ENCODE measurements around the gene HCFC1R1. TPM values are rescaled to one million over a fixed set of nuclear protein-coding genes. Genes with fewer than 3 reads are reported as not detected.
"Not testable (repeated sequence)": the region's sequence is repeated elsewhere in the genome, so short reads cannot be mapped to it uniquely, and the experiment has no call there.

HCFC1R1 gene, protein sequence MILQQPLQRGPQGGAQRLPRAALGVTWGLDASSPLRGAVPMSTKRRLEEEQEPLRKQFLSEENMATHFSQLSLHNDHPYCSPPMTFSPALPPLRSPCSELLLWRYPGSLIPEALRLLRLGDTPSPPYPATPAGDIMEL
- total RNA-seq: 10 to 100 TPM; 38.1 to 42.6 TPM

DNA sequence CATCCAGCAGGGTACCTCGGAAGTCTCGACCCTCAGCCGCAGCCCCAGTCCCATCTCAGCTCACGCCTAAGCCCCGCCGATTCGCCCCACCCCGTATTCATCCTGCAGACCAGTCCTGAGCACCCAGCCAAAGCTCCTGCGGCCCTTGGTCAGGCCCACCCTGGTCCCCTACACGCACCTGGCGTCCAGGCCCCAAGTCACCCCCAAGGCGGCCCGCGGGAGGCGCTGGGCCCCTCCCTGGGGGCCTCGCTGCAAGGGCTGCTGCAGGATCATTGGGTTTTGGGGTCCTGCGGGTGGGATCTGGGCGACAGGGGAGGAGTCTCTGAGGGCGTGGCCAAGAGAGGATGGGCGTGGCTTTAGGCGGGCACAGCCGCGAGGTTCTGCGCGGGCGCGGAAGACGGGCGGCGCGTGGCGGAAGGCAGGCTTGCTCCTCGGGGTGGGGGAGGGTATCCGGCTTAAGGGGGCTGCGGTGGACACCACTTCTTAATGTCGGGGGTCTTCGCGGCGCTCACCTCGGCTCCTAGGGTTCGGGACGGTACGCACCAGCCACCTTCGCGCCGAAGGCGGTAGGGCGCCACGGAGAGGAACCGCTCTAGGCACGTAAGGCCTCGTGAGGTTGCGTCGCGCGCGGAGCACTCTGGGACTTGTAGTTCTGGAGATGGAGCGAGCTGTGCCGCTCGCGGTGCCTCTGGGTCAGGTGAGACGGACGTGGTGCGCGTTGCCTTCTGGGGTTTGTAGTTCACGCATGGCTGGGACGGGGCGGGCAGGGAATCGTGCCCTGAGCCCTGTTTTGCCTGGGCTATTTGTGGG is at the start of gene HCFC1R1, which contains the start of gene THOC6:
TSS of gene HCFC1R1 (minus strand) at position 274 of the 810 bp plus-strand sequence. CDS start at position 273, 1 bp downstream.
TSS of gene THOC6 (plus strand) at position 367 of the 810 bp plus-strand sequence. CDS start at position 659, 292 bp downstream.
- H3K27me3 Mint-ChIP-seq: peaks cover 9% of the 10 kb centered on the region
- DNase-seq: peak; percentile 95
- POLR2A ChIA-PET: interaction anchor here (0.7 to 2.2 kb wide), 9 partner anchors 16 to 141 kb away, joined by 3 to 9 read pairs (median 4); partner anchors contain the start of genes FLYWCH2, PKMYT1 and ZNF213
- peak; percentile 79 for ATAC-seq (ENCODE audit: low read depth)
- H3K4me1 Mint-ChIP-seq: peaks cover 37% of the 10 kb centered on the region
- H3K4me3 Mint-ChIP-seq: peak within 1 kb of the TSS; percentile 87
- H3K36me3 Mint-ChIP-seq: peaks cover 10% of the 10 kb centered on the region
- H3K9me3 Mint-ChIP-seq: no peaks in the 10 kb centered on the region
- peak within 1 kb of the TSS; percentile 87 for H3K27ac Mint-ChIP-seq

DNA sequence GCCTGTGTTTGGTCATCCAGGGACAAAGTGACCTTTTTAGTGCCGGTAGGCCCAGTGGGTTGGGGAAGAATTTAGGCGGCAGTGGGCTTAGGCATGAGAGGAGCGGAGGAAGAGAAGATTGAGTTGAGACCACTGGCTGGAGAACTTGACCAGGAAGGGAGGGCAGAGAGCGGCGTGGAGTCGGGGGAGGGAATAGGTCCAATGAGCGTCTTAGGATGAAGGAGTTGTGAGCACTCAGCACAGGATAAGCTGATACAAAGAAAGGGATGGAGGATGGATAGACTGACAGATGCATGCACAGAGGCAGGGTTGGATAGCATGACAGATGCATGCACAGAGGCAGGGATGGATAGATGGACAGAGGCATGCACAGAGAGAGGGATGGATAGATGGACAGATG is 49.7 kb upstream of the HCFC1R1 start:
- peaks cover 81% of the 10 kb centered on the region for H3K4me1 Mint-ChIP-seq
- DNase-seq: peak; percentile 48
- H3K4me3 Mint-ChIP-seq: peak overlapping the region; percentile 83
- POLR2A ChIA-PET: interaction anchor here (1.6 to 6.1 kb wide), 9 partner anchors 8 to 56 kb away, joined by 3 to 143 read pairs (median 31); partner anchors contain the start of gene IL32
- no peak for ATAC-seq (ENCODE audit: low read depth)
- peaks cover 36% of the 10 kb centered on the region for H3K36me3 Mint-ChIP-seq
- H3K9me3 Mint-ChIP-seq: peaks cover 3% of the 10 kb centered on the region
- no peaks in the 10 kb centered on the region for H3K27me3 Mint-ChIP-seq
- H3K27ac Mint-ChIP-seq: peak overlapping the region; percentile 98

DNA sequence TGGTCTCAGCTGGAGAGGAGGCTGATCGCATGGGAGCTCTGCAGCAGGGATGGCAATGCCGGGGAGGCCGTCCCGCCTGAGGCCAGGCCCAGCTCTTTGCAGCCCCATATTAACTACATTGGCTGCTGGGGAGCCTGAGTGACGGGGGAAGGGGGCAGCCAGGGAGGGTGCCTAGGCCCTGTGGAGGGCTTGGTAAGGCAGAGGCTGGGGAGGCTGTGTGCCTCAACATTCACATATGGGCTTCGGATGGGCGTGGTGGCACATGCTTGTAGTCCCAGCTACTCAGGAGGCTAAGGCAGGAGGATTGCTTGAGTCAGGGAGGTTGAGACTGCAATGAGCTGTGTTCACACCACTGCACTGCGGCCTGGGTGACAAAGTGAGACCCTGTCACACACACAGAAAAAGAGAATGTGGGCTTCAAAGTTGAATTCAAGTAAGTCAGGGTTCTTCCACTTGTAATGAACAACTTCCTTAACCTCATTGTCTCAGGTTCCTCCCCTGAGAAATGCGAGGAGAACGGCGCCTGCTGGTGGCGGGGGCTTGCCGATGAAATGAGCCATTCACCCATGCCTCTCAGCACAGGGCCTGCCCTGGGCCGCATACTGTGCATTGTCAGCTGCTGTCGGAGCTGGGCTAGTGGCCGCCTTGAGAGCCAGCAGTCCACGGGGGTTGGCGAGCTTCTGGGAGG is 49.0 kb upstream of the HCFC1R1 start:
- Mint-ChIP-seq H3K4me1 (peaks cover 78% of the 10 kb centered on the region), H3K27ac (peak overlapping the region; percentile 98), H3K4me3 (peak overlapping the region; percentile 83), H3K36me3 (peaks cover 38% of the 10 kb centered on the region)
- not testable (repeated sequence) for H3K27me3 Mint-ChIP-seq, H3K9me3 Mint-ChIP-seq
- peak; percentile 34 for ATAC-seq (ENCODE audit: low read depth)
- POLR2A ChIA-PET: interaction anchor here (1.6 to 6.1 kb wide), 6 partner anchors 7 to 57 kb away, joined by 3 to 143 read pairs (median 37); partner anchors contain the start of gene IL32
- DNase-seq: peak; percentile 72

DNA sequence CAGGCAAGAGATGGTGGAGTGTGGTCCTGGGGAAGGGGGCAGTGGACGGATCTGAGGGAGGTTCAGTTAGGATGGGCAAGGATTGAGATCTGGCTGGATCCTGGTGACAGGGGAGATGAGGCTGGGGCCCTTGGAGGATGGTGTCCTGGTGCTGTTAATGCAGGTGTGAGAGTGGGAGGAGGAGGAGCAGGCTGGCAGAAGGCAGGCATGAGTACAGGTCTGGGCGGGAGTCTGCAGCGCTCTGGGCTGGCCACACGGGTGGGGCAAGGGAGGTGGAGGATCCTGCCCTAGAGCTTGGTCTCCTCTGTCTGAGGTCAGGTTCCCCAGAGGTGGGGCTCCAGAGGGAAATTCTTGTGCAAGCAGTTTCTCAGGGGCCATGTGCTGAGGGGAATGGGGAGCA is 48.4 kb upstream of the HCFC1R1 start:
- ATAC-seq (ENCODE audit: low read depth) (peak; percentile 19), DNase-seq (peak; percentile 58)
- Mint-ChIP-seq H3K4me3 (peak overlapping the region; percentile 67), H3K27ac (peak overlapping the region; percentile 98), H3K36me3 (peaks cover 41% of the 10 kb centered on the region), H3K4me1 (peaks cover 76% of the 10 kb centered on the region)
- not testable (repeated sequence) for H3K27me3 Mint-ChIP-seq, H3K9me3 Mint-ChIP-seq
- POLR2A ChIA-PET: interaction anchor here (6.1 kb wide), 1 partner anchor 13 kb away, joined by 89 read pairs; no protein-coding TSS in a partner anchor

DNA sequence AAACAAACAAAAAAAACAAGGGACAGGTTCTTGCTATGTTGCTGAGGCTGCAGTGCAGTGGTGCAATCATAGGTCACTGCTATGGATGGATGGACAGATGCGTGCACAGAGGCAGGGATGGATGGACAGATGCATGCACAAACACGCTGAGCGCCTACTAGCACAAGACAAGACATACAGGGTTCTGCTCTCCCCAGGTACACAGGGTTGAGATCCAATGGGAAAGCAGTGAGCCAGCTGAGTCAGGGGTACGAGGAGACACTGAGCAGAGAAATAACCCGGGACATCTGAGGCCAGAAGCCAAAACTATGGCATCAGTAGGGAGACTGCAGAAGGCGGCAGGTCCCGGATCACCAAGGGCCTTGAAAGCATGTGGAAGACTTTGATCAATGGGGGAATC is 47.9 kb upstream of the HCFC1R1 start:
- DNase-seq (peak; percentile 35), ATAC-seq (ENCODE audit: low read depth) (no peak)
- Mint-ChIP-seq H3K27me3 (no peaks in the 10 kb centered on the region), H3K4me3 (peak overlapping the region; percentile 67), H3K9me3 (no peaks in the 10 kb centered on the region), H3K27ac (peak overlapping the region; percentile 98), H3K36me3 (peaks cover 43% of the 10 kb centered on the region), H3K4me1 (peaks cover 72% of the 10 kb centered on the region)
- POLR2A ChIA-PET: interaction anchor here (0.5 to 8.7 kb wide), 6 partner anchors 12 to 57 kb away, joined by 3 to 93 read pairs (median 4); partner anchors contain the start of gene TNFRSF12A

DNA sequence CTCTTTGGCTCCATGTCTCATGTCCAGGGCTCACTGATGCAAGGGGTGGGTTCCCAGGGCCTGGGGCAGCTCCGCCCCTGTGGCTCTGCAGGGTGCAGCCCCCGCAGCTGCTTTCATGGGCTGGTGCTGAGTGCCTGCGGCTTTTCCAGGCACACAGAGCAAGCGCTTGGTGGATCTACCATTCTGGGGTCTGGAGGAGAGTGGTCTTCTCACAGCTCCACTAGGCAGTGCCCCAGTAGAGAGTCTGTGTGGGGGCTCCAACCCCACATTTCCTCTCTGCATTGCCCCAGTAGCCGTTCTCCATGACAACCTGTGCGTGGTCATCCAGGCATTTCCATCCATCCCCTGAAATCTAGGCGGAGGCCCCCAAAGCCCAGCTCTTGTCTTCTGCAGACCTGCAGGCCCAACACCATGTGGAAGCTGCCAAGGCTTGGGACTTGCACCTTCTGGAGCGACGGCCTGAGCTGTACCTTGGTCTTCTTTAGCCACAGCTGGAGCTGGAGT is 46.9 kb upstream of the HCFC1R1 start:
- Mint-ChIP-seq H3K27me3 (no peaks in the 10 kb centered on the region), H3K9me3 (no peaks in the 10 kb centered on the region), H3K4me3 (peak overlapping the region; percentile 99), H3K36me3 (peaks cover 52% of the 10 kb centered on the region), H3K4me1 (peaks cover 64% of the 10 kb centered on the region), H3K27ac (peak overlapping the region; percentile 98)
- POLR2A ChIA-PET: interaction anchor here (0.9 to 8.7 kb wide), 10 partner anchors 10 to 88 kb away, joined by 3 to 93 read pairs (median 4); partner anchors contain the start of gene TNFRSF12A
- ATAC-seq (ENCODE audit: low read depth) (no peak), DNase-seq (peak; percentile 43)

DNA sequence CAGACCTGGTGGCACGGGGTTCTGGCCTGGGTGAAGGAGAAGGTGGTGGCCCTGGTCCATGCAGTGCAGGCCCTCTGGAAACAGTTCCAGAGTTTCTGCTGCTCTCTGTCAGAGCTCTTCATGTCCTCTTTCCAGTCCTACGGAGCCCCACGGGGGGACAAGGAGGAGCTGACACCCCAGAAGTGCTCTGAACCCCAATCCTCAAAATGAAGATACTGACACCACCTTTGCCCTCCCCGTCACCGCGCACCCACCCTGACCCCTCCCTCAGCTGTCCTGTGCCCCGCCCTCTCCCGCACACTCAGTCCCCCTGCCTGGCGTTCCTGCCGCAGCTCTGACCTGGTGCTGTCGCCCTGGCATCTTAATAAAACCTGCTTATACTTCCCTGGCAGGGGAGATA is 45.4 kb upstream of the HCFC1R1 start:
- Mint-ChIP-seq H3K4me1 (peaks cover 59% of the 10 kb centered on the region), H3K36me3 (peaks cover 54% of the 10 kb centered on the region), H3K27ac (peak overlapping the region; percentile 98), H3K4me3 (peak overlapping the region; percentile 99)
- DNase-seq; ATAC-seq (ENCODE audit: low read depth); H3K27me3 Mint-ChIP-seq; H3K9me3 Mint-ChIP-seq: not testable (repeated sequence)
- POLR2A ChIA-PET: interaction anchor here (1.3 to 8.7 kb wide), 7 partner anchors 6 to 58 kb away, joined by 3 to 143 read pairs (median 7); partner anchors contain the start of gene MMP25

DNA sequence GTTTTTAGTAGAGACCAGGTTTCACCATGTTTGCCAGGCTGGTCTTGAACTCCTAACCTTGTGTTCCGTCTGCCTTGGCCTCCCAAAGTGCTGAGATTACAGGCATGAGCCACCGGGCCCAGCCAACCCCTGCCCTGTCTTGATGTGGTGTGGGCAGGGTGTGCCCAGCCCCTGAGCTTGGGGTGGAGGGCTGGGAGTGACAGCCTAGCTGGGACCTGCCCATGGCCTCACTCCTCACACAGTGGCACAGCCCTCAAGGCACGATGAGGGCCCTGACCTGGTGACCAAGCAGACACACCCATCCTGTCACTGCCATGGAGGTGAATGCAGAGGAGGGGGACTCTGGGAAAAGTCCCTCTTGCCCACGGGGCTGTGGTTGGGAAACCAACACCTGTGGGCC is 44.7 kb upstream of the HCFC1R1 start:
- peaks cover 57% of the 10 kb centered on the region for H3K4me1 Mint-ChIP-seq
- H3K9me3 Mint-ChIP-seq: no peaks in the 10 kb centered on the region
- peak overlapping the region; percentile 99 for H3K4me3 Mint-ChIP-seq
- POLR2A ChIA-PET: interaction anchor here (1.3 to 8.7 kb wide), 6 partner anchors 7 to 67 kb away, joined by 6 to 143 read pairs (median 51); partner anchors contain the start of genes MMP25 and ZNF213
- H3K27me3 Mint-ChIP-seq: no peaks in the 10 kb centered on the region
- H3K27ac Mint-ChIP-seq: peak overlapping the region; percentile 98
- ATAC-seq (ENCODE audit: low read depth): no peak
- peak; percentile 43 for DNase-seq
- H3K36me3 Mint-ChIP-seq: peaks cover 50% of the 10 kb centered on the region

DNA sequence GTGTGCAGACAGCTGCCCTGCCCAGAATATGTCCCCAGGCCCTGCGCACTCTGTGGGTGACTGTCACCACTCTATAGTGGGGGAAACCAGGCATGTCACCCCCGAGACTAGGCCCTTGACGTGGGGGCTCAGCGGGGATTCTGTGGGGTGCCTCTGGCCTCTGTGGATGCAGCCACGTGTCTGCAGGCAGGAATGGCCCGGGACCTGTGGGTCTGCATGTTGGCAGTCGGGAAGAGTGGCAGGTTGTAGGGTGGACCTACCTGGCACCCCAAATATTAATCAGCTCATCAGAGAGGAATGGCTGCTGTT is 42.7 kb upstream of the HCFC1R1 start:
- Mint-ChIP-seq H3K36me3 (peaks cover 50% of the 10 kb centered on the region), H3K27me3 (no peaks in the 10 kb centered on the region), H3K4me1 (peaks cover 51% of the 10 kb centered on the region), H3K4me3 (peak overlapping the region; percentile 98), H3K27ac (peak overlapping the region; percentile 98), H3K9me3 (no peaks in the 10 kb centered on the region)
- no peak for ATAC-seq (ENCODE audit: low read depth)
- POLR2A ChIA-PET: interaction anchor here (0.6 to 8.7 kb wide), 17 partner anchors 9 to 150 kb away, joined by 3 to 143 read pairs (median 11); partner anchors contain the start of gene ZSCAN10
- DNase-seq: no peak

DNA sequence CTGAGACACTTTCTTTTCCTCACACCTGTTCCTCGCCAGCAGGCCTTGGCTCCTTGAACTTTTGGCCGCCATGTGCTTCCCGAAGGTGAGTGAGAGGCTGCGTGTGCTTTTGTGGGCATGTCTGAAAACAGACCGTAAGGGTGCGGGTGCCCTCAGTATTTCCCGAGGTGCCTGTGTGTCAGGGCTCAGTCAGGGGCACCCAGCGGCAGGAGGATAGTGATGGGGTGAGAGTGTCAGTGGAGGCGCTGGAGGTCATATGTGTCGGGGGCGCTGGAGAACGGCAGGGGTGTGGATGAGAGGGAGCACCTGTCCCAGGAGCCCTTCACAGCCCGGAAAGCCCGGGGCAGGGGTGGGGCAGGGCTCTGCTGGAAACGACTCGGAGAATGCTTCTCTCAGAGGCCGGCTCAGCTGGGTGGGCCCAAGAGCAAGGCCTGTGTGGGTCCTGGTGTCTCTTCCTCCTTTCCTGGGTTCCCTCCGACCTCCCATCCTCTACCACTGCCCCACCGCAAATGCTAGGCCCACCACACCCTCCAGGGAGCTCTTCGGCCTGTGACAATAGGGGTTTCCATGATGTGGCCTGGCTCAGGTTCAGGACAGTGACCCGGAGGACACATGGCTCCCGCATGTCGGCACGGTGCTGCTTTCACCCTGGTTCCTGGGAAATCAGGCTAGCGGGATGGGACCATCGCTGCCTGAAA is 42.1 kb upstream of the HCFC1R1 start:
- DNase-seq (no peak), ATAC-seq (ENCODE audit: low read depth) (peak; percentile 9)
- Mint-ChIP-seq H3K4me1 (peaks cover 48% of the 10 kb centered on the region), H3K27ac (peak overlapping the region; percentile 98), H3K27me3 (no peaks in the 10 kb centered on the region), H3K36me3 (peaks cover 50% of the 10 kb centered on the region), H3K9me3 (no peaks in the 10 kb centered on the region), H3K4me3 (peak overlapping the region; percentile 98)
- POLR2A ChIA-PET: interaction anchor here (0.6 to 8.7 kb wide), 19 partner anchors 9 to 150 kb away, joined by 3 to 143 read pairs (median 11); partner anchors contain the start of genes TNFRSF12A, ZNF213 and ZSCAN10

DNA sequence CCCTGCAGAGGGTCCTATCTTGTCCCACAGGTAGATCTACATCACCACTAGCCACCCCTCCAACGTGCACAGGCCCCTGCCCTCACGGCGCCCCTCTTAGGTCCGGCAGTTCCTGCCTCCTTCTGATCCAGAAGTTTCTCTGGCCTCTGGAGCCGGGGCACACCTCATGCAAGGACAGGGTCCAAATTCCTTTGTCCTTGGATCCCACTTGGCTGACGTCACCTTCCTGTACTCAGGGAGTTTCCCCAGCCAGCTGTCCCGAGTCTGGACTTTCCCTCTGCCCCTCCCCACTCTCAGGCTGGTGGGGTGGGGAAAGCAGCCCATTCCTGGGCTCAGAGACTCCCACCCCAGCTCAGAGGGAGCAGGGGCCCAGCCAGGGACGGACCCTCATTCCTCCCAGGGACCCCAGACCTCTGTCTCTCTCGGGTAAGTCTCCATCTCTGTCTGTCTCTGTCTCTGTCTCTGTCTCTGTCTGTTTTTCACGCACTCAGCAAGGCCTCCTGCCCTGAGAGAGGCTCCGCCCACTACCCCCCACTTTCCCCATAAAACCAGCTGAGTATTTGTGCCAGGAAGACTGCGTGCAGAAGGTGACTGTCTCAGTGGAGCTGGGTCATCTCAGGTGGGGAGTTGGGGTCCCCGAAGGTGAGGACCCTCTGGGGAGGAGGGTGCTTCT is 41.5 kb upstream of the HCFC1R1 start, which contains the start of gene IL32:
TSS of gene IL32 (plus strand) at position 572 of the 673 bp plus-strand sequence. CDS start 172 bp downstream, outside the sequence.
- DNase-seq (peak; percentile 77), ATAC-seq (ENCODE audit: low read depth) (peak; percentile 59)
- Mint-ChIP-seq H3K27ac (peak within 1 kb of the TSS; percentile 98), H3K27me3 (no peaks in the 10 kb centered on the region), H3K9me3 (no peaks in the 10 kb centered on the region), H3K4me3 (peak within 1 kb of the TSS; percentile 98), H3K4me1 (peaks cover 46% of the 10 kb centered on the region), H3K36me3 (peaks cover 54% of the 10 kb centered on the region)
- POLR2A ChIA-PET: interaction anchor here (1.0 to 8.7 kb wide), 17 partner anchors 8 to 85 kb away, joined by 3 to 143 read pairs (median 11); partner anchors contain the start of genes ZNF213 and ZSCAN10

All from activated naive CD8-positive, alpha-beta T cell treated with anti-CD3 and anti-CD28 coated beads, Interleukin-2, amount 10 ng/mL, durations not matched to agents 7 days and 5 days (primary cell).